Stimulated activated CD4-positive, alpha-beta T cell treated with anti-CD3 and anti-CD28 coated beads, Interleukin-2, amount 100 ng/mL, for 24 hours (primary cell): Measurements from ENCODE around the gene ZNF724.

ENCODE experiments used
- DNase-seq, 2 donors: peaks; one replicate each; pipeline ENCODE4 v3.0.0-alpha.2; 2020

The ZNF724 gene

GRCh38 chr19:23241419-23241818, 8.8 kb downstream of the ZNF724 start:
- DNase-seq, result no peak

- DNase-seq, result no peak
Observed at GRCh38 chr19:23222998-23223652, 27.1 kb downstream of the ZNF724 start.

GRCh38 chr19:23203841-23204344, 46.3 kb downstream of the ZNF724 start:
- no peak for DNase-seq

GRCh38 chr19:23190341-23190740, 59.9 kb downstream of the ZNF724 start:
- DNase-seq, result no peak

GRCh38 chr19:23183251-23183650, 66.9 kb downstream of the ZNF724 start:
- no peak for DNase-seq
